IPS DF 6.9 (cell line): Measurements from ENCODE around the gene CFHR2.
"Not testable (repeated sequence)": the region's sequence is repeated elsewhere in the genome, so short reads cannot be mapped to it uniquely, and the experiment has no call there.

Experiments
- DNase-seq: peaks from one replicate; pipeline ENCODE4 v3.0.0-alpha.2; 2013; ENCODE audit warnings: low read depth, low spot score
- H3K27ac ChIP-seq: one replicate; pipeline ENCODE4 v1.5.1; 2013; ENCODE audit warnings: low read length, control low read depth
- H3K27me3 ChIP-seq: 2 replicates; pipeline ENCODE4 v1.6.1; 2013; ENCODE audit warnings: mild to moderate bottlenecking, low read length; ENCODE audit not compliant: control insufficient read depth, insufficient read depth
- H3K36me3 ChIP-seq: 2 replicates; pipeline ENCODE4 v1.6.1; 2013; ENCODE audit warnings: low read length; ENCODE audit not compliant: control insufficient read depth, insufficient read depth
- H3K4me1 ChIP-seq: 2 replicates; pipeline ENCODE4 v1.6.1; 2013; ENCODE audit warnings: low read length; ENCODE audit not compliant: control insufficient read depth, insufficient read depth
- H3K4me3 ChIP-seq: 2 replicates; pipeline ENCODE4 v1.5.1; 2013; ENCODE audit warnings: mild to moderate bottlenecking, low read length
- H3K9me3 ChIP-seq: 2 replicates; pipeline ENCODE4 v1.6.1; 2013; ENCODE audit warnings: low read length, inconsistent platforms; ENCODE audit not compliant: control insufficient read depth, insufficient read depth
- WGBS: extraction: QIAGEN DNeasy Blood & Tissue Kit; methylation state at CpG from one replicate; pipeline ENCODE4 v1.1.7; 2013; ENCODE audit warnings: mixed read lengths, missing lambda C conversion rate; ENCODE audit not compliant: insufficient read length, insufficient coverage; 5-methylcytosine and 5-hydroxymethylcytosine counted together

CFHR2 gene

DNA sequence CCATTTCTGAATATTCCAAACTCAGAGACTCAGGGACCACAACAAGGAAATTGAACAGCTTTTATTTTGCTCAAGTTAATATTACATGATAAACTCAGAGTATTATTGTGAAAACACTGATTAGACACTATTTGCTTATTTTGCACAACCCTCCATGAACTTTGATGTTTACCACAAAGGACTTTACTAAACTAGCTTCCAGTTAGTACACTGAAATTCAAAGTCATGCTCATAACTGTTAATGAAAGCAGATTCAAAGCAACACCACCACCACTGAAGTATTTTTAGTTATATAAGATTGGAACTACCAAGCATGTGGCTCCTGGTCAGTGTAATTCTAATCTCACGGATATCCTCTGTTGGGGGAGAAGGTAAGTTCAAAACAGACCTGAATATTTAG is at the start of gene CFHR2:
TSS of gene CFHR2 (plus strand) at position 171 of the 400 bp plus-strand sequence. CDS start at position 314, 143 bp downstream.
- not testable (repeated sequence) for H3K27ac ChIP-seq, H3K27me3 ChIP-seq, DNase-seq, H3K4me3 ChIP-seq, H3K4me1 ChIP-seq, H3K36me3 ChIP-seq, H3K9me3 ChIP-seq
- no CpG with 5 or more reads among the region's 1 CpG for WGBS

- no CpG with 5 or more reads among the region's 8 CpGs for WGBS
- Histone ChIP-seq H3K4me3 (no peak overlapping the region), H3K4me1 (no peaks in the 10 kb centered on the region)
Measured at GRCh38 chr1:196896355-196896754, 47.2 kb upstream of the CFHR2 start.

GRCh38 chr1:196897158-196897828 is 46.2 kb upstream of the CFHR2 start:
- no CpG with 5 or more reads among the region's 26 CpGs for WGBS
- DNase-seq: no peak
- Histone ChIP-seq H3K27me3 (no peaks in the 10 kb centered on the region), H3K27ac (no peak overlapping the region), H3K9me3 (no peaks in the 10 kb centered on the region), H3K4me3 (no peak overlapping the region), H3K36me3 (no peaks in the 10 kb centered on the region), H3K4me1 (no peaks in the 10 kb centered on the region)

More at GRCh38 chr1:196896355-196896754, 47.2 kb upstream of the CFHR2 start:
- no peak for DNase-seq
- no peaks in the 10 kb centered on the region for H3K36me3 ChIP-seq
- H3K9me3 ChIP-seq: no peaks in the 10 kb centered on the region
- H3K27ac ChIP-seq: no peak overlapping the region
- no peaks in the 10 kb centered on the region for H3K27me3 ChIP-seq

GRCh38 chr1:196902344-196902743 is 41.2 kb upstream of the CFHR2 start:
- no peak overlapping the region for H3K27ac ChIP-seq
- no peaks in the 10 kb centered on the region for H3K4me1 ChIP-seq
- no peak overlapping the region for H3K4me3 ChIP-seq
- no peaks in the 10 kb centered on the region for H3K27me3 ChIP-seq
- no peaks in the 10 kb centered on the region for H3K36me3 ChIP-seq
- DNase-seq: no peak
- no CpG with 5 or more reads among the region's 2 CpGs for WGBS
- no peaks in the 10 kb centered on the region for H3K9me3 ChIP-seq

- Histone ChIP-seq H3K9me3 (no peaks in the 10 kb centered on the region), H3K27me3 (no peaks in the 10 kb centered on the region), H3K27ac (no peak overlapping the region), H3K4me1 (no peaks in the 10 kb centered on the region), H3K4me3 (no peak overlapping the region), H3K36me3 (no peaks in the 10 kb centered on the region)
- DNase-seq: no peak
- WGBS: no CpG with 5 or more reads among the region's 2 CpGs
Measured at GRCh38 chr1:196910215-196910614, 33.3 kb upstream of the CFHR2 start.

GRCh38 chr1:196912283-196912682 is 31.3 kb upstream of the CFHR2 start:
- not testable (repeated sequence) for H3K27ac ChIP-seq, H3K9me3 ChIP-seq, H3K27me3 ChIP-seq, H3K4me1 ChIP-seq, H3K36me3 ChIP-seq, H3K4me3 ChIP-seq, DNase-seq
- WGBS: no CpG with 5 or more reads among the region's 5 CpGs

GRCh38 chr1:196926839-196927238 is 16.7 kb upstream of the CFHR2 start:
- not testable (repeated sequence) for H3K4me3 ChIP-seq, H3K9me3 ChIP-seq, H3K4me1 ChIP-seq, H3K27ac ChIP-seq, DNase-seq, H3K27me3 ChIP-seq, H3K36me3 ChIP-seq
- WGBS: no CpG with 5 or more reads among the region's 1 CpG

DNA sequence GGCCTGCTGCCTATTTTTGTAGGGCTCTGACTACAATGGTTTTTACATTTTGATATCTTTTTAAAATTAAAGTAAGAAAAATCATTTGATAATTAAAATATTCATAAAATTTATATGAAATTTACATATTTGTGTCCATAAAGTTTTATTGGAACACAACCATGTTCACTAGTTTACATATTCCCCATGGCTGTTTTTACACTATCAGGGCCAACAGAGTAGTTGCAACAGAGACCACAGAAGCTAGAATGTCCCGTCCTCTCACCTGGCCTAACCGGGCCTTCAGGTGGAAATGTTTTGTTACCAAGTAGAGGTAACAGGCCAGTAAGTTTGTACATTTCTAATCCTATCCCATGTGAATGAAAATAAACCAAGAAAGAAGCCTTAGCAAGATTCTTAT is 10.7 kb upstream of the CFHR2 start:
- H3K4me3 ChIP-seq, H3K27ac ChIP-seq, H3K9me3 ChIP-seq, H3K36me3 ChIP-seq, H3K27me3 ChIP-seq, DNase-seq, H3K4me1 ChIP-seq: not testable (repeated sequence)
- no CpG with 5 or more reads among the region's 2 CpGs for WGBS

- no peak for DNase-seq
- WGBS: no CpG with 5 or more reads among the region's 32 CpGs
- no peaks in the 10 kb centered on the region for H3K4me1 ChIP-seq
- H3K4me3 ChIP-seq: no peak overlapping the region
- H3K27ac ChIP-seq: no peak overlapping the region
- no peaks in the 10 kb centered on the region for H3K9me3 ChIP-seq
- no peaks in the 10 kb centered on the region for H3K36me3 ChIP-seq
- H3K27me3 ChIP-seq: no peaks in the 10 kb centered on the region
Measured at GRCh38 chr1:196933531-196934189, 9.9 kb upstream of the CFHR2 start.

DNA sequence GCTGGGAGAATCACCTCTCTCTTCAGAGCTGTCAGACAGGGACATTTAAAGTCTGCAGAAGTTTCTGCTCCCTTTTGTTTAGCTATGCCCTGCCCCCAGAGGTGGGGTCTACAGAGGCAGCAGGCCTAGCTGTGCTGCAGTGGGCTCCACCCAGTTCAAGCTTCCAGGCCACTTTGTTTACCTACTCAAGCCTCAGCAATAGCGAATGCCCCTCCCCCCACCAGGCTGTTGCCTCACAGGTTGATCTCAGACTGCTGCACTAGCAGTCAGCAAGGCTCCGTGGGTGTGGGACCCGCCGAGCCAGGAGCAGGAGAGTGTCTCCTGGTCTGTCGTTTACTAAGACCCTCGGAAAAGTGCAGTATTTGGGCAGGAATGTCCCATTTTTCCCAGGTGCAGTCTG is 2.1 kb upstream of the CFHR2 start:
- not testable (repeated sequence) for H3K36me3 ChIP-seq, H3K4me3 ChIP-seq, H3K4me1 ChIP-seq, H3K9me3 ChIP-seq, DNase-seq, H3K27ac ChIP-seq, H3K27me3 ChIP-seq
- no CpG with 5 or more reads among the region's 6 CpGs for WGBS
